ENCODE measurements around the gene COL6A1. TPM values are rescaled to one million over a fixed set of nuclear protein-coding genes. Genes with fewer than 3 reads are reported as not detected.

COL6A1 gene
- total RNA-seq, 1 donor from 2014 or later = 0.59 TPM

- intact Hi-C loops (cut with micrococcal nuclease) = no loop called here
Observed at GRCh38 chr21:46024141-46024540, 42.6 kb downstream of the COL6A1 start.

- intact Hi-C loops (cut with micrococcal nuclease) = no loop called here
Observed at GRCh38 chr21:46025113-46025770, 43.7 kb downstream of the COL6A1 start.

- intact Hi-C loops (cut with micrococcal nuclease) = no loop called here
Observed at GRCh38 chr21:46027851-46028493, 46.4 kb downstream of the COL6A1 start.

GRCh38 chr21:46028573-46029091 lies 47.1 kb downstream of the COL6A1 start:
- intact Hi-C loops (cut with micrococcal nuclease) = no loop called here

GRCh38 chr21:46029186-46029924 lies 47.8 kb downstream of the COL6A1 start:
- intact Hi-C loops (cut with micrococcal nuclease) = no loop called here

GRCh38 chr21:46031484-46031883 lies 49.9 kb downstream of the COL6A1 start:
- intact Hi-C loops (cut with micrococcal nuclease) = no loop called here

- intact Hi-C loops (cut with micrococcal nuclease) = no loop called here
Observed at GRCh38 chr21:46032100-46032499, 50.5 kb downstream of the COL6A1 start.

GRCh38 chr21:46033410-46034400 lies 52.1 kb downstream of the COL6A1 start:
- intact Hi-C loops (cut with micrococcal nuclease) = no loop called here

- intact Hi-C loops (cut with micrococcal nuclease) = no loop called here
Observed at GRCh38 chr21:46035809-46036695, 54.5 kb downstream of the COL6A1 start.

GRCh38 chr21:46036696-46037330 lies 55.2 kb downstream of the COL6A1 start:
- intact Hi-C loops (cut with micrococcal nuclease) = no loop called here

- intact Hi-C loops (cut with micrococcal nuclease) = no loop called here
Observed at GRCh38 chr21:46037331-46038325, 56.1 kb downstream of the COL6A1 start.

GRCh38 chr21:46038341-46038829 lies 56.8 kb downstream of the COL6A1 start:
- intact Hi-C loops (cut with micrococcal nuclease) = no loop called here

GRCh38 chr21:46038871-46039397 lies 57.4 kb downstream of the COL6A1 start:
- intact Hi-C loops (cut with micrococcal nuclease) = no loop called here

GRCh38 chr21:46039891-46040660 lies 58.5 kb downstream of the COL6A1 start:
- intact Hi-C loops (cut with micrococcal nuclease) = no loop called here

GRCh38 chr21:46040707-46041106 lies 59.1 kb downstream of the COL6A1 start:
- intact Hi-C loops (cut with micrococcal nuclease) = no loop called here

- intact Hi-C loops (cut with micrococcal nuclease) = no loop called here
Observed at GRCh38 chr21:46041183-46041582, 59.6 kb downstream of the COL6A1 start.

GRCh38 chr21:46045154-46045553 lies 63.6 kb downstream of the COL6A1 start:
- intact Hi-C loops (cut with micrococcal nuclease) = no loop called here
